Right hindlimb (tissue), 1 donor: ENCODE results near the gene CYP11A1.

ENCODE experiments used
- DNase-seq: peaks from one replicate; pipeline ENCODE4 v3.0.0-alpha.2; 2018

Gene CYP11A1

DNA sequence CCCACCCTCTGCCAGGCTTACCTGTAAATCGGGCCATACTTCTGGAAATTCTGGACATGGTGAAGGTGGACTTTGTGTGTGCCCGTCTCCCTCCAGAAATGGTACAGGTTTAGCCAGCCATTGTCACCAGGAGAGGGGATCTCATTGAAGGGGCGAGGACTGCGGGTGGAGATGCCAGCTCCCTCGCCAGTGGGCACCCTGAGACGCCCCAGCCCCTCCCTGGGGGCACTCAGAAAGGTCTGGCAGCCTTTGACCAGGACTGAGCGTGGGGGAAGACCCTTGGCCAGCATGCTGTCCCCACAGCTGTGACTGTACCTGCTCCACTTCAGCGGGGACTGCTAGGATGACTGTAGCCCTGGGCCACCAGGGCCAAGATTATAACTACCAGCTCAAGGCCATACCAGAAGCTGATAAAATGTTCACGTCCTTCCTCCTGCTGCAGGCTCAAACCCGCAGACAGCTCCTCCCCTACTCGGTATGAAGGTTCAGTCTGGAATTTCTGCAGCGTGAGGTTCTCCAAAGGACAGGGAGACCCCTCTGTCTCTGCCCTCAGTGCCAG, at the start of gene CYP11A1:
CYP11A1 (minus strand) TSS at position 351 of the 559 bp plus-strand sequence; CDS start at position 290, 61 bp downstream.
- no peak for DNase-seq

- peak; percentile 65 for DNase-seq
Measured at GRCh38 chr15:74417225-74417624, 49.8 kb upstream of the CYP11A1 start.

GRCh38 chr15:74415966-74416916, 48.8 kb upstream of the CYP11A1 start:
- no peak for DNase-seq

GRCh38 chr15:74414603-74415338, 47.3 kb upstream of the CYP11A1 start:
- no peak for DNase-seq

DNA sequence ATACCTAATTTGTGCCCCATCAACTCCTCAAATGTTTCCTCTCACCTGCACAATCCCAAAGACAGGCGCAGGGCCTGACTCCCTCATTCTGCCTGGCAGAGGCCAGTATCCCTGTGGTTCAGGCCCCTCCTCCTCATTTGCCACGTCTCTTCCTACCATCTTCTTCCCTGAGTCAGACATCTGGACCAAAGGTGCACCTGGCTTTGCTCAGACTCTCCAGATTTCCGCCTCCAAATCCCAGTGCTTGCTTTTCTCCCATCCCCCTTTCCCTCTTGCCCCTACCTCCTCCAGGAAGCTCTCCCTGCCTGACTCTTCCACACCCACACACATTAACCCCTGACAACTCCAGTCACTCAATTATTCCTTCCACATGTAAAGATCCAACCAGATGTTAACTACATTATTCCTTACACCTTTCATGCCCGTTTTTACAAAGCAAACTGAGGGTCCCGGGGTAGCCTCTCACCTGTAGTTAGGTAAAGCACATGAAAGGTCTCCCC, 46.7 kb upstream of the CYP11A1 start:
- DNase-seq, result no peak

- DNase-seq, result no peak
Measured at GRCh38 chr15:74413350-74414080, 46.1 kb upstream of the CYP11A1 start.

DNA sequence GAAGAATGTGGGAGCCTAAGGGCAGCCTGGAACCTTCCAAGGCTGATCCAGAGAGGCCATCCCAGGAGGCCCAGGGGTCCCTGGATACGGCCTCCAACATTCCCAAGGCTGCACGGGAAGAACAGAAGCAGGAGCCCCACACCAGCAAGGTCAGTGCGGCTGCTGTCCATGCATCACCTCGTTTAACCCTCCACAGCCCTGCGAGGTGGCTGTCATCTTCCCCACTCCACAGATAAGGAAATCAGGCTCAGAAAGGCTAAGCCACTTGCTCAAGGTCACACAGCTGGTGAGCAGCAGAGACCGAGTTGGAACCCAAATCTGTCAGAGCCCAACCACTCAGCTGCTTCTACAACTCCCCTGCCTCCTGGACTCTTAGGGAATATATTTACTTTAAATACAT, 44.7 kb upstream of the CYP11A1 start:
- no peak for DNase-seq

DNA sequence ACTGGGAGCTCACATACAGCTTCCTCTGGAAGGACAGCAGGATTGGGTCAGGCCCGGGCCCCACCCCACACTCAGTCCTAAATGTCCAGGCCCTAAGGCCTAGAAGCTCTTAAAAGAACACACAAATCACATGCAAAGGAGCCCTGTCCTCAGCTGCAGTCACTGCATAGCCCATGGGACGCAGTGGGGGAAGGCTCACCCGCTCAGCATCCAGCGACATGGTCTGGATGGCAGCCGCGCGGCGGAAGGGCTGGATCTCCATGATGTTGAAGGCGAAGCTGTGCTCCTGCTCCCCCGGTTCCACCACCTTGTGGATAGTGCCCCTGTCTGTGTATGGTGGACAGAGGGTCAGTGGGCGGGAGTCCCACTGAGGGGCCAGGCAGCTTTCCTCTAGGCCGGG, 44.2 kb upstream of the CYP11A1 start:
- no peak for DNase-seq

DNA sequence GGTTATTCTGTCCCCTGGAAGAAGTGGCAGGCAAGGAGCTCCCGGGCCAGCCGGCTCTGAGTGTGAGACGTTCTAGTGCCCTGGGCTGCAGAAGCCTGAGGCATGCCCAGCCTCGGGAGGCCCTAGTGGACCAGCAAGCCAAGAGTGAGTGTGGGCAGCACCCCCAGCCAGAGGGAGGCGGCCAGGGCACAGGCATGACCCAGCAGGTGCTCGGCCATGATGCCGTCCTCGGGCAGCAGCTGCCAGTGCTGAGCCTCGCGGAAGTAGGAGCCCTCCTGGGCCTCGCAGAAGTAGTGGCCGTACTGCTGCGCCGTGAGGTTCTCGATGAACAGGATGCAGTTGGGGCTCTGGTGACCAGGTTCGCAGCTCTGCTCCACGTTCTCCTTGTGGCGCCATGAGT, 43.1 kb upstream of the CYP11A1 start:
- DNase-seq, result no peak

DNA sequence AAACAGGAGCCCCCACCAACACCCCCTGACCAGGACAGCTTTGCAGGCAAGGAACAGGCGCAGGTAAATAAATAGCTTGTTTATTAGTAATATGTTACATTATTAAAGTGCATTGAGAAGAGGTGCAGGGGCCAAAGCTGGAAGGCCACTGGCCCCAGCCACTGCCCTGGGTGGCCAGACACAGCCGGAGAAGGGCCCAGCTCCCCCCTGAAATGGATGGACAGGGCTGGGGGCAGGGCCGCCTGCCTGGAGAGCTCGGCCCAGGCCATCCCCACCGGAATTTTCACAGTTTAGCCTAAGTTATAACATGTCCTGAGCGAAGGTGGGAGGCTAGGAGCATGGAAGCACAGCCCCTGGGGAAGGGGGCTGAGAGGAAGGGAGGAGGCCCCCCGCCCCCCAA, 41.8 kb upstream of the CYP11A1 start:
- DNase-seq, result no peak

DNA sequence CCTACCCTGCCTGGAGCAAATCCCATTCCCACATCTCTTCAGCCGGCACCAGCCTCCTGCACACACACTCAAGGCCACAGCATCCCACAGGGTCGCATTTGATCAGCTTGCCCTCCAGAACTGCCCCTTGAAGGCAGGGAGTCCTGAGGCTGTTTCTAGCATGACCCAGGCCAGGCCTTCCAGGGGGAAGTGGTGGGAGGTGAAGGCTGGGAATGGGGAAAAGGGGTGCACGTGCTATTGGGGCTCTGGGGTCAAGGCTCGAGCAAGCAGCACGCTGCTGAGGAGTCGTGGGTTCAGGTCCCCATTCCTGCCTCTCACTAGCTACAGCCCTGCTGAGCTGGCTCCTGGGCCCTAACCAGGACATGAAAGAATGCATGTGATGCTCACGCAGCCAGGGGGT, 41.4 kb upstream of the CYP11A1 start:
- no peak for DNase-seq

DNA sequence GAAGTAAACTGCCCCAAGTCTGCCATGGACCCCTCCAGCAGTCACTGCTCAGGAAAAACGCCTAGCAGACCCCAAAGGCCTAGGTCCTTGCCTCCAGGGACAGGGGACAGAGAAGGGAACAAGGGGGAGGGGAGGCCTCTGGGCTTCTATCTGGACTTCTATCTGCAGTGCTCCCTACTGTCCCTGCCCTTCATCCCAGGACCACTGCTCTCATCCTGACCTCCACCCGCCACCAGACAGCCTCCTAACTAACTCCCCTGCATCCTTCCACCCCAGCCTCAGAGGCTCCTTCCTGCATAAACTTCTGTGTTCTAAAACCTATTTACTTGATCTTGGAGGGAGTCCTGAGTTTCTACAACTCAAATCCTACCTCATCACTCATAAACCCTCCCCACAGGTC, 40.9 kb upstream of the CYP11A1 start:
- DNase-seq, result no peak

DNA sequence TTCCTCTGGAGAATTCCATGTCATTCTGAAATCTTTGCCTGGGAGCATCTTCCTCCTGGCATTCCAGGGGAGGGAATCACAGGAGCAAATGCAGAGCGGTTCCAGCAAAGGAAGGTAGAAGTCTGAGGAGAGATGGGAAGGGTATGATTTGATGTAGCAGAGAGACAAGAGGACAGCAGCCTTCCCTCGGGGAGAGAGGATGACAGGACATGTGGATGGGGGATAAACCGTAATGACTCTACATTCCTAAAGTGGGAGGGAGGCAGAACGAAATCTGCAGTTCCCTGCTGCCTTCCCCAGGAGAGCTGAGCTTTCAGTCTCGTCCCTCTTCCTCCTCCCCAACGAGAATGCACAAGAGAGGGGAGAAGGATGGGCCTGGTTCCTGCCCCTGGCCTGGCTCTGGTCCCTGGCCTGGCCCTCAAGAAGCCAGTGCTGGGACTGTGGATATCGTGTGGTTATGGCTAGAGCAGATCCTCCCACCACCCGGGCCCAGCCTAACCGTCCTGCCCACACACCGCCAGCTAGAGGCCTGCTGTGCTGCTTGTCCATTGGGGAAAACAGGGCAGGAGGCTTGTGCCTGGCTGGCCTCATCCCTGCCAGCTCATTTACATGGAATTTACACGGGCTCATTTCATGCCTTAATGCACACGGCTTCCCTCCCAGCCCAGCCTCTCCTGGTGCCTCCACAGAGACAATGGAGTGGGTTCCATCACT, 39.7 kb upstream of the CYP11A1 start:
- peak; percentile 66 for DNase-seq

GRCh38 chr15:74406517-74406916, 39.1 kb upstream of the CYP11A1 start:
- DNase-seq, result no peak

DNA sequence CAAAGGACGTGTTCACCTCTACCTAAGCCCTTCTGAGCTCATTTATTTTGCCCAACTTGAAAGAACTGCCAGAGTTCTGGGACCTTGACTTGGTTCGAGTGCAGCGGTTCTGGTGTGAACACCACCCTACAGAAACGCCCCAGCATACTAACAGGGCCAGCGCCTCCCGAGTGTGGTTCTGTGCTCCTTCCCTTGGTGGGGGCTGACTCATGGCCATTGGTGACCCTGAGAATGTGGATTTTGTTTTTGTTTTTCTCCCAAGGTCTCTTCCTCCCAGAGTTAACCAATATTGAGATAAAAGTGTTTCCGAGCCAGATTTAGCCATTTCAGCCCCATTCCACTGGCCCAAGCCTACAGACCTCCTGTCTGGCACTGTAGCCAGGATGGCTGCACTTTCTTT, 38.4 kb upstream of the CYP11A1 start:
- no peak for DNase-seq

GRCh38 chr15:74403991-74404563, 36.6 kb upstream of the CYP11A1 start:
- peak; percentile 79 for DNase-seq

DNA sequence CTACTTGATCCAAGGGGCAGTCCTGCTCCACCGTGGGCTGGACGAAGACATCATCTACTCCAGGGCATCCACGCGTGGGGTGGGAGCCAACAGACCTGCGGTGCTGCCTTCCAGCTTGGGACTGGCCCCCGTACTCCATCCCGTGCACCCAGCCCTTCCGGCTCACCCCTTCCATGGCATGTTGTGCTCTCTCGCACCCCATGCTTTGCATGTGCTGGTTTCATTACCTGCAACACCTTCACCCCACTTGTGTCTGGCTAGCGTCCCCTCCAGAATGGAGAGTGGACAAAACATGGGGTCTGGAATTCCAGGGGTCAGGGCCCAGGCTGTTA, 36.1 kb upstream of the CYP11A1 start:
- DNase-seq, result no peak

DNA sequence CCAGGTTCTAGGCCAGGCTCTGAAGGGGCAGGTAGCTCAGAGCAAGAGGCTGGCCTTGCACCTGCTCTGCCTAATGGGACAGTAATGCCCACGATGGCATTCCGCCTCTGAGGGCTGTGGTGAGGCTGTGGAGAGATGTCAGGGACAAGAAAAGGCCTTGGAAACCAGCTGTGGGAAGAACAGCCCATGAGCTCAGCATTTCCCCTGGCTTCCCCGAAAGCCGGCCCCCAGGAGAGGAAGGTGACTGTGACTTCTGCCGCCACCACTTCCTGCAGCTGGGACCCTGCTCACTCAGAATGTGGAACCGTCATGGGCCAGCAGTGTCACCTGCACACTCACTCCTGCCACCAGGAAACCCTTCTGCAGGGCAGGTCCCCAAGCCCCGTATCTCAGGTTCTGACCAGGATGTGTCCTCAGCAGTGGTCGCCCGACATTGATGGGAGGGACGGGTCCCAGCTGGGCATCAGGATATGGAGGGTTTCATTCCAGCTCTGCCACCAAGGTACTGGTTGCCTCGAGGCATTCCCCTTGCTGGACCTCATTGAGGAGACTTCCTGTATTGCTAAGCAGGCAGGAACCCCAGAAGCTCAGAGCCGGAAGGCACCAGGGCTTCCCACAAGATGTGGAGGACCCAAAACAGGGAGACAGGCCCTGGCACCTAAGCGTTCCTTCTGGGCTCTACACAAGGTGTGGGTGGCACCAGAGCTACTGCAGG, 35.6 kb upstream of the CYP11A1 start:
- no peak for DNase-seq

- no peak for DNase-seq
Measured at GRCh38 chr15:74402337-74402841, 34.9 kb upstream of the CYP11A1 start.

- no peak for DNase-seq
Measured at GRCh38 chr15:74400915-74401757, 33.7 kb upstream of the CYP11A1 start.
